PC-3 (cell line): ENCODE results near the gene STX1B. TPM values are rescaled to one million over a fixed set of nuclear protein-coding genes. Genes with fewer than 3 reads are reported as not detected.
A peak's percentile ranks its signal among the peaks of the same experiment; 100 is the strongest.

Source experiments
- ATAC-seq: fragments of 200-7000 bp; cut with Tn5 transposase; 2 replicates; pipeline ENCODE4 v1.9.1; 2020; ENCODE audit warnings: mild to moderate bottlenecking, moderate library complexity
- BruUV-seq: library from RNA; stranded (reverse); fragments of 400-500 nt; replicated peaks from 2 replicates; lab custom pipeline; 2021; lab: Mats Ljungman, UMichigan
- CTCF ChIA-PET: fragments of 300-600 bp; sonication (Branson Sonifier 250); formaldehyde crosslinking; loops from one replicate; lab custom pipeline; 2022; ENCODE audit warnings: antibody characterized with exemption; lab: Charles Lee
- POLR2A ChIA-PET: fragments of 300-600 bp; sonication (Branson Sonifier 250); formaldehyde crosslinking; loops from one replicate; lab custom pipeline; 2022; ENCODE audit warnings: antibody characterized with exemption; ENCODE audit not compliant: unreplicated experiment; lab: Charles Lee
- DNase-seq: peaks from one replicate; pipeline ENCODE4 v3.0.0-alpha.2; 2015
- H2AFZ ChIP-seq: fragments of 300-600 bp; sonication (generic); 2 replicates; pipeline ENCODE4 v1.6.0; 2016; ENCODE audit warnings: antibody characterized with exemption, low read length
- H3F3A ChIP-seq: fragments of 300-600 bp; sonication (generic); one replicate; pipeline ENCODE4 v1.6.0; 2017; ENCODE audit warnings: antibody characterized with exemption, low read length, control low read depth, mild to moderate bottlenecking; ENCODE audit not compliant: unreplicated experiment
- H3K27ac ChIP-seq: fragments of 300-600 bp; sonication (generic); 2 replicates; pipeline ENCODE4 v1.5.1; 2016; ENCODE audit warnings: mild to moderate bottlenecking, low read length
- H3K27me3 ChIP-seq: fragments of 300-600 bp; sonication (generic); 2 replicates; pipeline ENCODE4 v1.6.1; 2016; ENCODE audit warnings: low read length, mixed read lengths
- H3K36me3 ChIP-seq: fragments of 300-600 bp; sonication (generic); 2 replicates; pipeline ENCODE4 v1.6.1; 2016; ENCODE audit warnings: low read depth, mixed run types, low read length, mixed read lengths
- H3K4me1 ChIP-seq: fragments of 300-600 bp; sonication (generic); 2 replicates; pipeline ENCODE4 v1.5.1; 2016; ENCODE audit warnings: low read length; ENCODE audit not compliant: insufficient read depth
- H3K4me2 ChIP-seq: fragments of 300-600 bp; sonication (generic); 2 replicates; pipeline ENCODE4 v1.6.0; 2016; ENCODE audit warnings: low read length
- H3K4me3 ChIP-seq: fragments of 300-600 bp; sonication (generic); 2 replicates; pipeline ENCODE4 v1.5.1; 2016; ENCODE audit warnings: mild to moderate bottlenecking, low read length, mixed read lengths
- H3K79me2 ChIP-seq: fragments of 300-600 bp; sonication (generic); 2 replicates; pipeline ENCODE4 v1.6.1; 2017; ENCODE audit warnings: low read length, mixed read lengths
- H3K9ac ChIP-seq: fragments of 300-600 bp; sonication (generic); 2 replicates; pipeline ENCODE4 v1.6.0; 2016; ENCODE audit warnings: mild to moderate bottlenecking, low read length
- H3K9me2 ChIP-seq: fragments of 300-600 bp; sonication (generic); replicated peaks from 2 replicates; pipeline ENCODE4 v1.6.1; 2016; ENCODE audit warnings: mixed run types, low read length, mixed read lengths
- H3K9me3 ChIP-seq: fragments of 300-600 bp; sonication (generic); 2 replicates; pipeline ENCODE4 v1.6.1; 2016; ENCODE audit warnings: low read length, mixed read lengths
- H4K20me1 ChIP-seq: fragments of 300-600 bp; sonication (generic); 2 replicates; pipeline ENCODE4 v1.6.1; 2016; ENCODE audit warnings: low read length, mixed read lengths
- CTCF ChIP-seq: fragments of 300-600 bp; sonication (generic); conservative IDR thresholded peaks from 2 replicates; pipeline ENCODE4 v1.5.1; 2017; ENCODE audit warnings: antibody characterized with exemption, low read depth, mild to moderate bottlenecking, low read length
- EZH2 ChIP-seq: fragments of 300-600 bp; sonication (generic); IDR thresholded peaks from one replicate; pipeline ENCODE4 v1.6.1; 2017; ENCODE audit warnings: antibody characterized with exemption, mild to moderate bottlenecking, low read length; ENCODE audit not compliant: unreplicated experiment
- EZH2phosphoT487 ChIP-seq: fragments of 300-600 bp; sonication (generic); IDR thresholded peaks from 2 replicates; pipeline ENCODE4 v1.6.1; 2018; ENCODE audit warnings: mild to moderate bottlenecking, antibody characterized with exemption, low read length, borderline replicate concordance
- intact Hi-C: fragments of 100-400 bp; cut with micrococcal nuclease; formaldehyde crosslinking; loops from 2 replicates; pipeline ENCODE4 v1.9.0; 2023
- total RNA-seq: library from RNA; depleted of rRNA; stranded (reverse); fragments of >200 nt; gene quantifications from 2 replicates; pipeline ENCODE4 v1.2.3, GENCODE V29; 2014

STX1B gene
- total RNA-seq, 1 experiment from 2014 or later = 1.5 TPM

- peak; percentile 80 for DNase-seq
- ChIA-PET POLR2A (no interaction called here), CTCF (no interaction called here)
- TF ChIP-seq EZH2 (no peak), EZH2phosphoT487 (no peak), CTCF (no peak)
- no peaks in the 10 kb centered on the region for H3F3A ChIP-seq
- ATAC-seq = peak; percentile 81
- H3K27me3 ChIP-seq = no peaks in the 10 kb centered on the region
- H3K9me3 ChIP-seq = no peaks in the 10 kb centered on the region
- peak within 1 kb of the TSS; percentile 97 for H3K9ac ChIP-seq
- H3K9me2 ChIP-seq = no peaks in the 10 kb centered on the region
- peaks cover 23% of the 10 kb centered on the region for H3K36me3 ChIP-seq
- peak within 1 kb of the TSS; percentile 99 for H2AFZ ChIP-seq
- H3K4me3 ChIP-seq = peak within 1 kb of the TSS; percentile 85
- TSS peak; percentile 25 for BruUV-seq
- no peaks in the 10 kb centered on the region for H4K20me1 ChIP-seq
- H3K79me2 ChIP-seq = peaks cover 21% of the 10 kb centered on the region
- intact Hi-C loops = no loop called here
- H3K4me1 ChIP-seq = peaks cover 6% of the 10 kb centered on the region
- peak within 1 kb of the TSS; percentile 96 for H3K4me2 ChIP-seq
- H3K27ac ChIP-seq = peak within 1 kb of the TSS; percentile 82
Measured at GRCh38 chr16:30957456-30958174, 52.8 kb downstream of the STX1B start, which contains the start of gene SETD1A. Gene SETD1A (plus strand): TSS chr16:30957754. CDS start chr16:30958732, 978 bp downstream.

- DNase-seq = peak; percentile 80
- Histone ChIP-seq H3K27ac (peak overlapping the region; percentile 82), H3F3A (no peaks in the 10 kb centered on the region), H3K9me2 (no peaks in the 10 kb centered on the region), H4K20me1 (no peaks in the 10 kb centered on the region), H3K79me2 (peaks cover 21% of the 10 kb centered on the region), H3K4me1 (peaks cover 6% of the 10 kb centered on the region), H3K9ac (peak overlapping the region; percentile 97), H3K4me3 (peak overlapping the region; percentile 85), H2AFZ (peak overlapping the region; percentile 99), H3K9me3 (no peaks in the 10 kb centered on the region), H3K27me3 (no peaks in the 10 kb centered on the region), H3K4me2 (peak overlapping the region; percentile 96), H3K36me3 (peaks cover 23% of the 10 kb centered on the region)
- peak; percentile 74 for ATAC-seq
- CTCF ChIA-PET = no interaction called here
- POLR2A ChIA-PET = no interaction called here
- BruUV-seq = TSS peak; percentile 79
- intact Hi-C loops = no loop called here
- TF ChIP-seq EZH2 = no peak
- no peak; the same call in 1 of the 2 replicates for TF ChIP-seq CTCF
- no peak for TF ChIP-seq EZH2phosphoT487
Measured at GRCh38 chr16:30956601-30957455, 53.6 kb downstream of the STX1B start.
